GM12875 (cell line): ENCODE data around the gene INTS6.

ENCODE experiments used
- H3K4me3 ChIP-seq: one replicate; pipeline ENCODE4 v1.5.1; 2011; ENCODE audit warnings: low read depth, low read length, control low read depth
- CTCF ChIP-seq: IDR thresholded peaks from 2 replicates; pipeline ENCODE4 v1.5.1; 2011; ENCODE audit warnings: low read depth, mild to moderate bottlenecking, control low read depth, inconsistent platforms, low read length, moderate library complexity, borderline replicate concordance; ENCODE audit not compliant: insufficient read depth

The INTS6 gene

GRCh38 chr13:51373451-51373850 is 79.4 kb downstream of the INTS6 start:
- H3K4me3 ChIP-seq, result no peak overlapping the region
- no peak for TF ChIP-seq CTCF

- TF ChIP-seq CTCF, result no peak
- H3K4me3 ChIP-seq, result no peak overlapping the region
Measured at GRCh38 chr13:51371768-51372399, 81.0 kb downstream of the INTS6 start.

- TF ChIP-seq CTCF, result no peak
- no peak overlapping the region for H3K4me3 ChIP-seq
Measured at GRCh38 chr13:51370811-51371210, 82.0 kb downstream of the INTS6 start.

GRCh38 chr13:51370116-51370515 is 82.7 kb downstream of the INTS6 start:
- no peak for TF ChIP-seq CTCF
- no peak overlapping the region for H3K4me3 ChIP-seq

GRCh38 chr13:51364404-51365008 is 88.3 kb downstream of the INTS6 start:
- no peak overlapping the region for H3K4me3 ChIP-seq
- TF ChIP-seq CTCF, result no peak

GRCh38 chr13:51363625-51364024 is 89.2 kb downstream of the INTS6 start:
- H3K4me3 ChIP-seq, result no peak overlapping the region
- TF ChIP-seq CTCF, result no peak

GRCh38 chr13:51361106-51361505 is 91.7 kb downstream of the INTS6 start:
- H3K4me3 ChIP-seq, result no peak overlapping the region
- no peak for TF ChIP-seq CTCF
